ENCODE data around the gene SNX24. TPM values are rescaled to one million over a fixed set of nuclear protein-coding genes. Genes with fewer than 3 reads are reported as not detected.

Gene SNX24
- polyA plus RNA-seq, 3 donors = 3.5 to 10.6 (median 8.0) TPM

DNA sequence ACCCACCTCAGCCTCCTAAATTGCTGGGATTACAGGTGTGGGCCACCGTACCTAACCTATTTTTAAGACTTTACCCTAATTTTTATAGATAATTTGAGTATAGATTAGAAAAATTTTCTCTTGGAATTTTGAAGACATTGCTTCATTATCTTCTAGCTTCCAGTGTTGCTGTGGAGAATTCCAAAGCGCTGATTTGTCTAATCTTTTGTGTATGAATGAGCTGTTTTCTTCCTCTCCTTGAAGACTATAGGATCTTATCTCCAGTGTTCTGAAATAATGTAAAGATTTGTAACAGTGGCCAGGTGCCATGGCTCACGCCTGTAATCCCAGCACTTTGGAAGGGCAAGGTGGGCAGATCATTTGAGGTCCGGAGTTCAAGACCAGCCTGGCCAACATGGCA lies 5.7 kb upstream of the SNX24 start:
- Histone ChIP-seq H3K27ac (ENCODE audit: low read depth in 1 of 2, low read length in 2 of 2) (no peak overlapping the region), H3K36me3 (replicated peaks in 1 of 2; ENCODE audit: control insufficient read depth in 1 of 2, insufficient read depth in 2 of 2, low read length in 2 of 2) (peaks cover 0 to 2% of the 10 kb centered on the region in 2 donors), H3K4me1 (ENCODE audit: control insufficient read depth in 1 of 2, insufficient read depth in 2 of 2, low read length in 2 of 2) (peaks cover 14 to 20% of the 10 kb centered on the region in 2 donors), H3K4me3 (replicated peaks in 1 of 3; ENCODE audit: low read depth in 2 of 3, low read length in 3 of 3) (no peak overlapping the region), H3K4me2 (replicated peaks; ENCODE audit: extremely low read depth, low read length, poor library complexity, severe bottlenecking) (no peak overlapping the region), H3K79me2 (ENCODE audit: insufficient read depth, low read length) (no peaks in the 10 kb centered on the region), H2AFZ (ENCODE audit: insufficient read depth, low read depth, low read length, poor library complexity, severe bottlenecking) (no peak overlapping the region), H3K27me3 (ENCODE audit: control insufficient read depth in 2 of 2, insufficient read depth in 2 of 2, low read length in 2 of 2) (no peaks in the 10 kb centered on the region), H4K20me1 (ENCODE audit: insufficient read depth, low read length) (no peaks in the 10 kb centered on the region), H3K9ac (ENCODE audit: insufficient read depth, low read length, poor library complexity, severe bottlenecking) (no peak overlapping the region), H3K9me3 (replicated peaks in 1 of 2; ENCODE audit: control insufficient read depth in 1 of 2, insufficient read depth in 1 of 2, low read length in 2 of 2) (no peaks in the 10 kb centered on the region)
- intact Hi-C loops (cut with micrococcal nuclease) = no loop called here
- H3K4me1 Mint-ChIP-seq = peaks cover 26% of the 10 kb centered on the region
- H3K36me3 Mint-ChIP-seq = peaks cover 0 to 4% of the 10 kb centered on the region in 2 donors
- peaks cover 2 to 3% (median 2%) of the 10 kb centered on the region in 3 donors for H3K27me3 Mint-ChIP-seq (ENCODE audit: low read depth in 3 of 3)
- H3K9me3 Mint-ChIP-seq = peaks cover 0 to under 1% (median 0%) of the 10 kb centered on the region in 7 donors
- no CpG with 5 or more reads among the region's 4 CpGs for WGBS (ENCODE audit: insufficient coverage)
- TF ChIP-seq, protein P1, sequence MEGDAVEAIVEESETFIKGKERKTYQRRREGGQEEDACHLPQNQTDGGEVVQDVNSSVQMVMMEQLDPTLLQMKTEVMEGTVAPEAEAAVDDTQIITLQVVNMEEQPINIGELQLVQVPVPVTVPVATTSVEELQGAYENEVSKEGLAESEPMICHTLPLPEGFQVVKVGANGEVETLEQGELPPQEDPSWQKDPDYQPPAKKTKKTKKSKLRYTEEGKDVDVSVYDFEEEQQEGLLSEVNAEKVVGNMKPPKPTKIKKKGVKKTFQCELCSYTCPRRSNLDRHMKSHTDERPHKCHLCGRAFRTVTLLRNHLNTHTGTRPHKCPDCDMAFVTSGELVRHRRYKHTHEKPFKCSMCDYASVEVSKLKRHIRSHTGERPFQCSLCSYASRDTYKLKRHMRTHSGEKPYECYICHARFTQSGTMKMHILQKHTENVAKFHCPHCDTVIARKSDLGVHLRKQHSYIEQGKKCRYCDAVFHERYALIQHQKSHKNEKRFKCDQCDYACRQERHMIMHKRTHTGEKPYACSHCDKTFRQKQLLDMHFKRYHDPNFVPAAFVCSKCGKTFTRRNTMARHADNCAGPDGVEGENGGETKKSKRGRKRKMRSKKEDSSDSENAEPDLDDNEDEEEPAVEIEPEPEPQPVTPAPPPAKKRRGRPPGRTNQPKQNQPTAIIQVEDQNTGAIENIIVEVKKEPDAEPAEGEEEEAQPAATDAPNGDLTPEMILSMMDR (IDR thresholded peaks at IDR 0.05) = no peak
- H3K27ac Mint-ChIP-seq = peak overlapping the region in 1 of 7 donors; percentile 54
- no peak overlapping the region for H3K4me3 Mint-ChIP-seq
- DNase-seq = no peak

DNA sequence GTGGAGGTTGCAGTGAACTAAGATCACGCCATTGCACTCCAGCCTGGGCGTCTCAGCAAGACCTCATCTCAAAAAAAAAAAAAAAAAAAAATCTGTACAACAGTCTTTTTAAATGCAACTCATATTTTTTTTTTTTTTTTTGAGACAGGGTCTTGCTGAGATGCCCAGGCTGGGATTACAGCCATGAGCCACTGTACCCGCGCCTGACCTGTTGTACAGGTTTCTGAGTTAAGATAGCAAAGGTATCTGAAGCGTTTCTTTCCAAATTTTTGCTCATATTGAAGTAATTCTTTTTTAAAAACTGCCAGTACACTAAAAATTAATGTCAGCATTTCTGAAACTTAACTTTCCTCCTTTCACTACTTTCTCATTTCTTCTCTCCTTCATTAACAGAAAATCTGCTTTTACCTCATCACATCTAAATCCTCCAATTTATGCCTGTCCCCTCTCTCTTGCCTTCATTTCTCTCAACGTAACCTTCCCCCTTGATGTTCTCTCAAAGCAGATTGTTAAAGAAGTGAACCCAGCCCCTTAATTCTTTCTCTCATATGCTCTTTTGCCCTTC lies 3.3 kb upstream of the SNX24 start:
- Mint-ChIP-seq H3K4me1 (peaks cover 39% of the 10 kb centered on the region), H3K27ac (no peak overlapping the region), H3K27me3 (ENCODE audit: low read depth in 3 of 3) (peaks cover 2 to 6% (median 2%) of the 10 kb centered on the region in 3 donors), H3K9me3 (peaks cover 0 to 2% (median 0%) of the 10 kb centered on the region in 7 donors), H3K4me3 (no peak overlapping the region), H3K36me3 (peaks cover 0 to 4% of the 10 kb centered on the region in 2 donors)
- TF ChIP-seq, protein P1 (IDR thresholded peaks at IDR 0.05) = no peak
- Histone ChIP-seq H3K9me3 (replicated peaks in 1 of 2; ENCODE audit: control insufficient read depth in 1 of 2, insufficient read depth in 1 of 2, low read length in 2 of 2) (no peaks in the 10 kb centered on the region), H3K27me3 (ENCODE audit: control insufficient read depth in 2 of 2, insufficient read depth in 2 of 2, low read length in 2 of 2) (no peaks in the 10 kb centered on the region), H3K9ac (ENCODE audit: insufficient read depth, low read length, poor library complexity, severe bottlenecking) (no peak overlapping the region), H2AFZ (ENCODE audit: insufficient read depth, low read depth, low read length, poor library complexity, severe bottlenecking) (no peak overlapping the region), H3K79me2 (ENCODE audit: insufficient read depth, low read length) (no peaks in the 10 kb centered on the region), H3K4me2 (replicated peaks; ENCODE audit: extremely low read depth, low read length, poor library complexity, severe bottlenecking) (no peak overlapping the region), H3K36me3 (replicated peaks in 1 of 2; ENCODE audit: control insufficient read depth in 1 of 2, insufficient read depth in 2 of 2, low read length in 2 of 2) (no peaks in the 10 kb centered on the region), H3K4me1 (ENCODE audit: control insufficient read depth in 1 of 2, insufficient read depth in 2 of 2, low read length in 2 of 2) (peaks cover 21 to 34% of the 10 kb centered on the region in 2 donors), H3K4me3 (replicated peaks in 1 of 3; ENCODE audit: low read depth in 2 of 3, low read length in 3 of 3) (no peak overlapping the region), H4K20me1 (ENCODE audit: insufficient read depth, low read length) (no peaks in the 10 kb centered on the region), H3K27ac (ENCODE audit: low read depth in 1 of 2, low read length in 2 of 2) (no peak overlapping the region)
- DNase-seq = no peak
- intact Hi-C loops (cut with micrococcal nuclease) = no loop called here
- 100% methylated on average over 1 of the region's 6 CpGs for WGBS (ENCODE audit: insufficient coverage)

All from CD14-positive monocyte (primary cell).